Measurements from ENCODE around the gene PRLR.

The PRLR gene

DNA sequence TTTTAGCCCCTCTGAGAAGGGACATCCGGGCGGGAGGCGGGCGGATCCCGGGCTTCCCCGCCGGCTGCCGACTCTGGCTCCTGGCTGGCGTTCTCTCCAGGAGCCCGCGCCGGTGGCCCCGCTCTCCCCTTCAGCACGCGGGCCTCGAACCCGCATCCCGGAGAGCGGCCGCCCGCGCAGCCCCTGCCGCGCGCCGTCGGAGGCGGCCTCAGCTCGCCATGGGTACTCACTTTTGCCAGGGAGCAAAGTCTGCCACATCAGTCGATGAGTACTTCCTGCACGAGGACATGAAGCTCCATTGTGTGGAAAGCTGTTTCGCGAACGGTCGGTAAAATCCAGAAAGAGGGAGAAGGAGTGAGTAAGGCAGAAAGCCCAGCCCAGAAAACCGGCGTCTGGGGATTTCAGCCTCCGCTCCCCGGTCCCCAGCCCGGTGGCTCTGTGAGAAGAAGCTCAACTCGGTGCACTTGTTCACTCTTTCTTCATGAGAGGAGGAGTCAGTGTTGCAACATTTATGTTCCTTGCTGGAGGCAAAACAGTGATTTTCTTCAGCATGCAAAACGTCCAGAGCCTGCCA, at the start of gene PRLR:
Gene PRLR, minus strand, starts transcription at position 450 of the 574 bp plus-strand sequence. CDS start 140,867 bp downstream, outside the sequence.
- Histone ChIP-seq H3K27ac (ENCODE audit: low read length) (no peak within 1 kb of the TSS), H3K4me1 (ENCODE audit: control insufficient read depth, insufficient read depth, low read length) (peaks cover 10% of the 10 kb centered on the region), H3K4me3 (ENCODE audit: low read length in 2 of 2) (peak within 1 kb of the TSS; percentile 51 to 69), H3K9ac (ENCODE audit: low read length in 2 of 2) (no peak within 1 kb of the TSS), H3K9me3 (ENCODE audit: control insufficient read depth in 2 of 2, low read length in 2 of 2) (no peaks in the 10 kb centered on the region), H3K36me3 (ENCODE audit: control insufficient read depth in 2 of 2, insufficient read depth in 2 of 2, low read length in 2 of 2) (no peaks in the 10 kb centered on the region), H3K27me3 (ENCODE audit: control insufficient read depth in 1 of 2, insufficient read depth in 2 of 2, low read length in 2 of 2) (peaks cover 25 to 30% of the 10 kb centered on the region in 2 donors)

DNA sequence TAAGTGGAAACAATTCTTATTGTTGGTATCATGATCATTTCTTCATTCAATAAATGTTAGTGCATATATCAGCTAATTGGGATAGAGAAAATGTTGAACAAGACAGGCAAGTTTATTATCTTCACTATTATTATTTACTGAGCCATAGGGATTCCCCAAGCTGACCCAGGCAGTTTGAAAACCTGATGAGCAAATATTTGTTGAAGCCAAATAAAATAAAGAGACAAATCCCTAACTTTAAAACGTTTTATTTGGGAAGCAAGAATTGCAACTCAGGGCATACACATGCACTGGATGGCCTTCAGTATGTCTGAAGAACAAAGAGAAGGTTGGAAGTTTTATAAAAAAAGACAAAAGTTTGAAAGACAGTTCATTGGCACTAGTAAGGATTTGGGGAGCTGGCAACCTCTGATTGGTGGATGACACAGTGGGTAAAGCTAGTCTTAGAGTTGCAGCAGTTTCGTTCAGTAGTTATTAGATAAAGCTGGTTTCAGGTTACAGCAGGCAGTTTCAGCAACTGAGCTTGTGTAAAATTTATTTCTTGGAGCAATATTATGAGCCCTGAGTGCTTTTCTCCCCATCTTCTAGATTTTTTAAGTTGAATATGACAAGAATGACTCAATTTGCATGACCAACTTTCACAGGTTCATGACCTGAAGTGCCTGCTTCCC, 44.7 kb upstream of the PRLR start:
- H3K27ac ChIP-seq (ENCODE audit: low read length) = no peak overlapping the region
- no peaks in the 10 kb centered on the region for H3K27me3 ChIP-seq (ENCODE audit: control insufficient read depth in 1 of 2, insufficient read depth in 2 of 2, low read length in 2 of 2)
- no peaks in the 10 kb centered on the region for H3K4me1 ChIP-seq (ENCODE audit: control insufficient read depth, insufficient read depth, low read length)
- H3K4me3 ChIP-seq (ENCODE audit: low read length in 2 of 2) = no peak overlapping the region
- H3K9me3 ChIP-seq (ENCODE audit: control insufficient read depth in 2 of 2, low read length in 2 of 2) = no peaks in the 10 kb centered on the region
- H3K9ac ChIP-seq (ENCODE audit: low read length in 2 of 2) = no peak overlapping the region
- no peaks in the 10 kb centered on the region for H3K36me3 ChIP-seq (ENCODE audit: control insufficient read depth in 2 of 2, insufficient read depth in 2 of 2, low read length in 2 of 2)

DNA sequence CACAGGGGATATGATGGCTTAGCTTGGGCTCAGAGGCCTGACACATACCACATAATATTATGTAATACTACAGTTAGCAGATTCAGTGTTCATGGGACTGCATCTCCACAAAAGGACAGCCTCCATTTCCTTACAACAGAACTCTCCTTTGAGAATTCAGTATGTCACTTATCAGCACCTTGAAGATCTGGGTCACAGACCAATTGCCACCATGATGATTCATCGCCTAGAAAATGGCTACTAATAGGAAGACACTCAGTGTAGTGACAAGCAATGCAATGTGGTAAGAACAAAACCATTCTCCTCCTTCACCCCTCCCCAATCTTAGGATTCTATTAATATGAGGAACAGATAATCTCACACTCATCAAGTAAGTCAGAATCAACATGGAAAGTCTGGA, 38.7 kb upstream of the PRLR start:
- no peak overlapping the region for H3K27ac ChIP-seq (ENCODE audit: low read length)
- no peak overlapping the region for H3K4me3 ChIP-seq (ENCODE audit: low read length in 2 of 2)
- H3K36me3 ChIP-seq (ENCODE audit: control insufficient read depth in 2 of 2, insufficient read depth in 2 of 2, low read length in 2 of 2) = no peaks in the 10 kb centered on the region
- no peak overlapping the region for H3K9ac ChIP-seq (ENCODE audit: low read length in 2 of 2)
- H3K27me3 ChIP-seq (ENCODE audit: control insufficient read depth in 1 of 2, insufficient read depth in 2 of 2, low read length in 2 of 2) = no peaks in the 10 kb centered on the region
- H3K9me3 ChIP-seq (ENCODE audit: control insufficient read depth in 2 of 2, low read length in 2 of 2) = no peaks in the 10 kb centered on the region
- H3K4me1 ChIP-seq (ENCODE audit: control insufficient read depth, insufficient read depth, low read length) = no peaks in the 10 kb centered on the region

DNA sequence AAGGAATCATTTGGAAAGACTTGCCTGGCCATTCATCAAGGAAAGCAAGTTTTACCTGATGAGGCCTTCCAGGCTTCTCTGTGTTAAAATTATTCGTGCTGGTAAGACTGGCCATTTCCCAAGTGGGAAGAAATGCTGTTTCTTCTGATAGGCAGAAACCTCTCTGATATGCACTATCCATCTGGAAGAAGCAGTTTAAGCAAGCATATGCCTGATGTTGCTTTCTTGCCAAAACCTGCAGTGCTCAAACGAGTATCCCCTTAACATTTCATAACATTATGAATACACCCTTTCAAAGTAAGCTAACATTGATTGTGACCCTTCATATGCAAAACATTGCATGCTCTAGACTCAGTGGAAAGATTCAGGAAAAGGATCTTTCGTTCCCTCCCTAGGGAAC, 36.0 kb upstream of the PRLR start:
- no peaks in the 10 kb centered on the region for H3K4me1 ChIP-seq (ENCODE audit: control insufficient read depth, insufficient read depth, low read length)

DNA sequence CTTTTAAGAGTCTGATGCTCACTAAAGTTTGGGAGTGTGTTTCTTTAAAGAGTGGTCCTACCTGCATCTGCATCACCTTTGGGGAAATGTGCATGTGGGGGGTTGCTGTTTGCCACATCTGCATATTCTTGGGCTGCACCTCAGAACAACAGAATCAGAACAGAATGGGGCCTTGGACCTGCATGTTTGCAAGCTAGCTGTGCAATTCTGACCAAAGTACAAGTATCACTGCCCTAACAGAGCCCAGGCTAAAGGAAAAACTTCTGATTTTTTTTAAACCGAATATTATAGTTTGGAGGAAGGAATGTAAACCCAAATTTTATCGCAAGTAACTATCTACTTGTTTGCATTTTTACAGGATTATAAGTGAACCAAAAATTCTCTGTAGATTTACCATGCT, 34.2 kb upstream of the PRLR start:
- Histone ChIP-seq H3K4me3 (ENCODE audit: low read length in 2 of 2) (no peak overlapping the region), H3K9me3 (ENCODE audit: control insufficient read depth in 2 of 2, low read length in 2 of 2) (no peaks in the 10 kb centered on the region), H3K27ac (ENCODE audit: low read length) (no peak overlapping the region), H3K9ac (ENCODE audit: low read length in 2 of 2) (no peak overlapping the region), H3K4me1 (ENCODE audit: control insufficient read depth, insufficient read depth, low read length) (no peaks in the 10 kb centered on the region), H3K36me3 (ENCODE audit: control insufficient read depth in 2 of 2, insufficient read depth in 2 of 2, low read length in 2 of 2) (no peaks in the 10 kb centered on the region), H3K27me3 (ENCODE audit: control insufficient read depth in 1 of 2, insufficient read depth in 2 of 2, low read length in 2 of 2) (no peaks in the 10 kb centered on the region)

More for the DNA sequence above, 36.0 kb upstream of the PRLR start:
- no peak overlapping the region for H3K9ac ChIP-seq (ENCODE audit: low read length in 2 of 2)
- no peak overlapping the region for H3K27ac ChIP-seq (ENCODE audit: low read length)
- H3K4me3 ChIP-seq (ENCODE audit: low read length in 2 of 2) = no peak overlapping the region
- H3K27me3 ChIP-seq (ENCODE audit: control insufficient read depth in 1 of 2, insufficient read depth in 2 of 2, low read length in 2 of 2) = no peaks in the 10 kb centered on the region
- H3K9me3 ChIP-seq (ENCODE audit: control insufficient read depth in 2 of 2, low read length in 2 of 2) = no peaks in the 10 kb centered on the region
- no peaks in the 10 kb centered on the region for H3K36me3 ChIP-seq (ENCODE audit: control insufficient read depth in 2 of 2, insufficient read depth in 2 of 2, low read length in 2 of 2)

DNA sequence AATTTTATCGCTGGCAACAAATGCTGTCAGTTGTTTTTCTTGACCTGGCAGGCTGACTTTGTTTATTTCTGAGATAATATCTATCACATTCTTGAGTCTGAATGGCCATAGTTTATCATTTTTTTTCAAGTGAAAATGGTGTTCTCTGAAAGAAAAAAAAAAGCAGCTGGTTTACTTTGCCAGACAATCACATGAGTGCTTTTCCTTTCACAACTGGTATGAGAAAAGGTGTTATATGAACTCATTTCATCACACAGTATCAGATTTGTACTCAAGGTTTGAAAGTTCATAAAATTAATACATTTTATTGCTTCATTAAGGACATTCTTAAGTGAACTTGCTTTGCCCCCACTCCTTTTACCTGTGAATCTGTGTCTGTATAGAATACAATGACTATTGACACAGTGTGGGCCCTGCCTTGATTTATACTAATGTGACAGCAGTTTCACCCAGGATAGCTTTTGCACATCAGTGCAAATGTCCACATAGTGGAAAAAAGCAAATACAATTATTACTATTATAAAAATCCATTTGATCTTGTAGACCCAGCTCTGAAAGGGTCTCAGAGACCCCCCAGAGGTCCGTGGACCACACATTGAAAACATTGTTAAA, 33.1 kb upstream of the PRLR start:
- no peak overlapping the region for H3K27ac ChIP-seq (ENCODE audit: low read length)
- no peaks in the 10 kb centered on the region for H3K9me3 ChIP-seq (ENCODE audit: control insufficient read depth in 2 of 2, low read length in 2 of 2)
- H3K27me3 ChIP-seq (ENCODE audit: control insufficient read depth in 1 of 2, insufficient read depth in 2 of 2, low read length in 2 of 2) = no peaks in the 10 kb centered on the region
- H3K4me3 ChIP-seq (ENCODE audit: low read length in 2 of 2) = no peak overlapping the region
- no peaks in the 10 kb centered on the region for H3K4me1 ChIP-seq (ENCODE audit: control insufficient read depth, insufficient read depth, low read length)
- H3K36me3 ChIP-seq (ENCODE audit: control insufficient read depth in 2 of 2, insufficient read depth in 2 of 2, low read length in 2 of 2) = no peaks in the 10 kb centered on the region
- no peak overlapping the region for H3K9ac ChIP-seq (ENCODE audit: low read length in 2 of 2)

DNA sequence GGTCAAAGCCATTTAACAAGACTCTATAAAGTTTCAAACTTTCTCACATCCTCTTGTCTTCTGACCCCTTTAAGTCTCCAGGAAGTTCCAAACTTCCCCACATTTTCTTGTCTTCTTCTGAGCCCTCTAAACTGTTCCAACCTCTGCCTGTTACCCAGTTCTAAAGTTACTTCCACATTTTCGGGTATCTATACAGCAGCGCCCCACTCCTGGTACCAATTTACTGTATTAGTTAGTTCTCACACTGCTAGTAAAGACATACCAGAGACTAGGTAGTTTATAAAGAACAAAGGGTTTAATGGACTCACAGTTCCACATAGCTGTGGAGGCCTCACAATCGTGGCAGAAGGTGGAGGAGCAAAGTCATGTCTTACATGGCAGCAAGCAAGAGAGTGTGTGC, 23.3 kb upstream of the PRLR start:
- H3K4me3 ChIP-seq (ENCODE audit: low read length in 2 of 2) = no peak overlapping the region
- no peak overlapping the region for H3K9ac ChIP-seq (ENCODE audit: low read length in 2 of 2)
- H3K27ac ChIP-seq (ENCODE audit: low read length) = no peak overlapping the region
- H3K36me3 ChIP-seq (ENCODE audit: control insufficient read depth in 2 of 2, insufficient read depth in 2 of 2, low read length in 2 of 2) = no peaks in the 10 kb centered on the region
- H3K9me3 ChIP-seq (ENCODE audit: control insufficient read depth in 2 of 2, low read length in 2 of 2) = peaks cover 0 to 3% of the 10 kb centered on the region in 2 donors
- no peaks in the 10 kb centered on the region for H3K4me1 ChIP-seq (ENCODE audit: control insufficient read depth, insufficient read depth, low read length)
- no peaks in the 10 kb centered on the region for H3K27me3 ChIP-seq (ENCODE audit: control insufficient read depth in 1 of 2, insufficient read depth in 2 of 2, low read length in 2 of 2)

DNA sequence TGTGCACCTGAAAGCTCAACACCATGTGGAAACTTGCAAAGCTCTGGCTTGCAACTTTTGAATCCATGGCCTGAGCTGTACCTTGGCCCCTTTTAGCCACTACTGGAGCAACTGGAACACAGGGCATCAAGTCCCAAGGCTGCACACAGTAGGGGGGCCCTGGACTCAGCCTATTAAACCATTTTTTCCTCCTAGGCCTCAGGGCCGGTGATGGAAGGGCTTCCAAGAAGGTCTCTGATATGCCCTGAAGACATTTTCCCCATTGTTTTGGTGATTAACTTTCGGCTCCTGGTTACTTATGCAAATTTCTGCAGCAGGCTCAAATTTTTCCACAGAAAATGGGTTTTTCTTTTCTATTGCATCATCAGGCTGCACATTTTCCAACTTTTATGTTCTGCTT, 22.7 kb upstream of the PRLR start:
- peaks cover 0 to 3% of the 10 kb centered on the region in 2 donors for H3K9me3 ChIP-seq (ENCODE audit: control insufficient read depth in 2 of 2, low read length in 2 of 2)
- H3K27me3 ChIP-seq (ENCODE audit: control insufficient read depth in 1 of 2, insufficient read depth in 2 of 2, low read length in 2 of 2) = no peaks in the 10 kb centered on the region
- H3K27ac ChIP-seq (ENCODE audit: low read length) = no peak overlapping the region
- no peaks in the 10 kb centered on the region for H3K4me1 ChIP-seq (ENCODE audit: control insufficient read depth, insufficient read depth, low read length)
- no peak overlapping the region for H3K9ac ChIP-seq (ENCODE audit: low read length in 2 of 2)
- no peak overlapping the region for H3K4me3 ChIP-seq (ENCODE audit: low read length in 2 of 2)
- H3K36me3 ChIP-seq (ENCODE audit: control insufficient read depth in 2 of 2, insufficient read depth in 2 of 2, low read length in 2 of 2) = no peaks in the 10 kb centered on the region

DNA sequence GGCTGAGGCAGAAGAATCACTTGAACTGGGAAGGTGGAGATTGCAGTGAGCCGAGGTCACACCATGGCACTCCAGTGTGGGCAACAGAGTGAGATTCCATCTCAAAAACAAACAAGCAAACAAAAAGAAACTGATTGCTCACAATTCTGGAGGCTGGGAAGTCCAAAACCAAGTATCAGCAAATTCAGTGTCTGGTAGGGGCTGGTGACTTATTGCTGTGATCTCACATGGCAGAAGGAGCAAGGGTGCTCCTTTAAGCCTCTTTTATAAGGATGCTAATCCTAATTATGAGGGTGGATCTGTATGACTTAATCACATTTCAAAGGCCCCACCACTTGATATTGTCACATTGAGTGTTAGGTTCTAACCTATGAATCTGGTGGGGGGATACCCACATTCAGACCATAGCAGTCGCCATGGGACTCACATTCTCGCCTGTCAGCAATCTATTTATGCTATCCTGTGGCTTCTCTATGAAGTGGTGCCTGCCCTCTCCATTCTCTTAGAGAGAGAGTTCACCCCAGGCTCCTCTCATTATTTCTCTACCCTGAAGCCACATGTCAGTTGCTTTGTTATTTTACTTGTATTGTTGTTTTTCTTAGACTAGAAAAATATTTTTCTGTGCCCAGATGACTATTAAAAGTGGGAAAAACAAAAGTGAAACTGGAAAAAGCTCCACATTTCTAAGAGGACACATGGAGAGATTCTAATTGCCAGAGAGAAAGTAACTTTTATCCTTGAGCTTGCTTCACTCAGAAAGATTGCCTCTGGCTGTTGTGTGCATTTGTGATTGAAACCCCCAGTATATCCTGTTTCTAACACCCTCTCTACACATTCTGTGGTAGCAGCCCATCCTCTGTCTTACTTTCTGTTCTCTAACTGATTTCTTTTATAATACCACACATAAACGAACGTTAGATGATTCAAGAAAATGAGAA, 18.8 kb upstream of the PRLR start:
- Histone ChIP-seq H3K4me1 (ENCODE audit: control insufficient read depth, insufficient read depth, low read length) (no peaks in the 10 kb centered on the region), H3K9ac (ENCODE audit: low read length in 2 of 2) (no peak overlapping the region), H3K27ac (ENCODE audit: low read length) (no peak overlapping the region), H3K9me3 (ENCODE audit: control insufficient read depth in 2 of 2, low read length in 2 of 2) (peaks cover 2 to 3% of the 10 kb centered on the region in 2 donors), H3K27me3 (ENCODE audit: control insufficient read depth in 1 of 2, insufficient read depth in 2 of 2, low read length in 2 of 2) (no peaks in the 10 kb centered on the region), H3K4me3 (ENCODE audit: low read length in 2 of 2) (no peak overlapping the region), H3K36me3 (ENCODE audit: control insufficient read depth in 2 of 2, insufficient read depth in 2 of 2, low read length in 2 of 2) (no peaks in the 10 kb centered on the region)

DNA sequence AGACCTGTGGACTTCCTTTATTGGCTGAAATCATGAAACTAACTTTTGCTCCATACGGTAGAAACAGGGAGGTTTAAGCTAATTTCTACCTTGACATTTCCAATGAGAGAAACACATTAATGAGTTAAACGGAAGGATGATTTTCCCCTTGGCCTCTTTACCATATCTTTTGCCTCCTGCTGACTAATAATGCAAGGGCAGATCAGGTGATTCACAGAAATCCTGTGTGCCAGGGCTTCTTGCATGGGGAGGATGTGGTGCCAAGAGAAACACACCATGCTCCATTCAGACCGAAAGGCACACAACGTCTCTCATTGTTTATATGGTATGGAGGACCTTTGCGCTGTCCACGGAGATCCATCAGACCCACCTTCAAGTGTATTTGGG, 17.4 kb upstream of the PRLR start:
- peaks cover under 1 to 2% of the 10 kb centered on the region in 2 donors for H3K9me3 ChIP-seq (ENCODE audit: control insufficient read depth in 2 of 2, low read length in 2 of 2)
- no peak overlapping the region for H3K4me3 ChIP-seq (ENCODE audit: low read length in 2 of 2)
- no peak overlapping the region for H3K27ac ChIP-seq (ENCODE audit: low read length)
- no peaks in the 10 kb centered on the region for H3K36me3 ChIP-seq (ENCODE audit: control insufficient read depth in 2 of 2, insufficient read depth in 2 of 2, low read length in 2 of 2)
- no peaks in the 10 kb centered on the region for H3K4me1 ChIP-seq (ENCODE audit: control insufficient read depth, insufficient read depth, low read length)
- no peak overlapping the region for H3K9ac ChIP-seq (ENCODE audit: low read length in 2 of 2)
- H3K27me3 ChIP-seq (ENCODE audit: control insufficient read depth in 1 of 2, insufficient read depth in 2 of 2, low read length in 2 of 2) = no peaks in the 10 kb centered on the region

All from stomach smooth muscle (tissue), 2 donors.